ENCODE data around the gene JAZF1. TPM values are rescaled to one million over a fixed set of nuclear protein-coding genes. Genes with fewer than 3 reads are reported as not detected.

Gene JAZF1
- total and polyA plus RNA-seq, 2 of the 4 experiments (the other 2 are of a cell fraction): 8.4 to 10.5 TPM

DNA sequence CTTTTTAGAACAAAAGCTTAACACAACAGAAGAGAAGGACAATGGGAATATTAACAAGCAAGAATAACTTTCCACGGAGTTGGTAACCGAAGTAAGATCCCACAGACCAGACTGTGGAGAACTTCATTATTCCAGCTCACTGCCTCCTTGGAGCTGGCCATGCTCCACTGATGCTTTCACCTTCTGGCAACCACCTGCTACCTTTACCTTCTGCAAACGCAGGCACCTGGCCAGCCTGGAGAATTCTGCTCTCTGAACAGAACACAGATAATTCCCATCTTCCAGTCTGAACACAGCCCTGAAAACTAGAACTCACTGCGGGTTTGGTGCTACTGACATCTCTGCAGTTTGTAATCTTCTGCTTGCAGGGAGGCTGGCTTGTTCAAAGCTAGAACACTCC is 66.5 kb downstream of the JAZF1 start:
- no peak overlapping the region for H2BK15ac ChIP-seq (ENCODE audit: low read depth, low read length)
- H3K56ac ChIP-seq (ENCODE audit: extremely low read depth, insufficient read depth, low read length): no peak overlapping the region
- no peak overlapping the region for H4K91ac ChIP-seq (ENCODE audit: insufficient read depth, low read depth, low read length)
- H4K20me1 ChIP-seq (ENCODE audit: insufficient read depth, low read length): peaks cover 3% of the 10 kb centered on the region; the same call in 1 of the 2 replicates
- H3K27ac ChIP-seq (ENCODE audit: insufficient read depth, low read length): no peak overlapping the region
- H3K4ac ChIP-seq (ENCODE audit: low read depth, low read length): no peak overlapping the region
- peaks cover 2% of the 10 kb centered on the region for H3K9me1 ChIP-seq (ENCODE audit: insufficient read depth, low read length)
- H2BK120ac ChIP-seq (ENCODE audit: low read depth, low read length): no peak overlapping the region
- H3K4me3 ChIP-seq (ENCODE audit: insufficient read depth, low read depth, low read length): no peak overlapping the region
- dilution Hi-C loops (cut with HindIII; ENCODE audit: low sequenced_read_pairs, unreplicated experiment): no loop called here
- no peak overlapping the region for H3K18ac ChIP-seq (ENCODE audit: low read depth, low read length)
- peaks cover 2% of the 10 kb centered on the region for H3K4me1 ChIP-seq (ENCODE audit: control insufficient read depth, insufficient read depth, low read length)
- H3K27me3 ChIP-seq (ENCODE audit: control insufficient read depth, insufficient read depth, low read length): no peaks in the 10 kb centered on the region
- H4K5ac ChIP-seq (ENCODE audit: low read depth, low read length): no peak overlapping the region
- no peak overlapping the region for H3K9ac ChIP-seq (ENCODE audit: low read depth, low read length)
- ChIA-PET POLR2A (ENCODE audit: unreplicated experiment) (no interaction called here), CTCF (no interaction called here)
- no peak for TF ChIP-seq RFX5 (IDR thresholded peaks at IDR 0.05; ENCODE audit: low read depth, low read length)
- TF ChIP-seq RAD21 (IDR thresholded peaks at IDR 0.05; ENCODE audit: low read length): no peak
- TF ChIP-seq, protein P1, sequence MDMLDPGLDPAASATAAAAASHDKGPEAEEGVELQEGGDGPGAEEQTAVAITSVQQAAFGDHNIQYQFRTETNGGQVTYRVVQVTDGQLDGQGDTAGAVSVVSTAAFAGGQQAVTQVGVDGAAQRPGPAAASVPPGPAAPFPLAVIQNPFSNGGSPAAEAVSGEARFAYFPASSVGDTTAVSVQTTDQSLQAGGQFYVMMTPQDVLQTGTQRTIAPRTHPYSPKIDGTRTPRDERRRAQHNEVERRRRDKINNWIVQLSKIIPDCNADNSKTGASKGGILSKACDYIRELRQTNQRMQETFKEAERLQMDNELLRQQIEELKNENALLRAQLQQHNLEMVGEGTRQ (IDR thresholded peaks at IDR 0.05; ENCODE audit: low read depth, low read length): no peak
- TF ChIP-seq MXI1 (IDR thresholded peaks at IDR 0.05; ENCODE audit: borderline replicate concordance, low read depth, low read length): no peak
- TF ChIP-seq SMC3 (IDR thresholded peaks at IDR 0.05; ENCODE audit: low read depth, low read length): no peak
- no peak for TF ChIP-seq RCOR1 (IDR thresholded peaks at IDR 0.05; ENCODE audit: insufficient replicate concordance, low read length)
- TF ChIP-seq MAZ (IDR thresholded peaks at IDR 0.05; ENCODE audit: borderline replicate concordance, low read depth, low read length): no peak
- TF ChIP-seq CEBPB (IDR thresholded peaks at IDR 0.05; ENCODE audit: low read depth, low read length): no peak
- TF ChIP-seq BHLHE40 (IDR thresholded peaks at IDR 0.05; ENCODE audit: low read depth, low read length): no peak
- no peak for TF ChIP-seq CTCF (conservative IDR thresholded peaks at IDR 0.05; ENCODE audit: low read depth, low read length)
- no peak for TF ChIP-seq NFE2L2 (IDR thresholded peaks at IDR 0.05; ENCODE audit: low read depth, low read length)
- no peak for TF ChIP-seq FOS (IDR thresholded peaks at IDR 0.05; ENCODE audit: low read depth, low read length)
- H3K79me1 ChIP-seq (ENCODE audit: low read depth in 1 of 2, low read length in 2 of 2): peaks cover 12 to 40% of the 10 kb centered on the region in 2 experiments; a peak in 3 of 4 replicates
- DNase-seq: no peak
- 100% methylated on average over 1 of the region's 4 CpGs; no CpG with 5 or more reads in 1 of the 2 experiments for whole genome bisulfite sequencing, 2 experiments (ENCODE audit: extremely low coverage in 2 of 2, insufficient read length in 1 of 2)
- no peaks in the 10 kb centered on the region for H3K36me3 ChIP-seq (ENCODE audit: control insufficient read depth, insufficient read depth, low read length)
- H3K14ac ChIP-seq (replicated peaks; ENCODE audit: low read depth, low read length): no peak overlapping the region
- H2BK5ac ChIP-seq (ENCODE audit: low read depth, low read length, poor library complexity, severe bottlenecking): no peak overlapping the region
- no peak overlapping the region for H3K4me2 ChIP-seq (ENCODE audit: low read depth, low read length)
- H2BK20ac ChIP-seq (ENCODE audit: low read depth, low read length): no peak overlapping the region
- BruUV-seq (replicated peaks): no TSS peak
- H2AK5ac ChIP-seq (ENCODE audit: low read depth, low read length): no peak overlapping the region
- H2AK9ac ChIP-seq (replicated peaks; ENCODE audit: low read depth, low read length, poor library complexity): no peak overlapping the region
- in situ Hi-C loops (cut with MboI; ENCODE audit: low sequenced_read_pairs): no loop called here
- H3K23ac ChIP-seq (ENCODE audit: low read depth, low read length): no peak overlapping the region
- no peaks in the 10 kb centered on the region for H3K9me3 ChIP-seq (ENCODE audit: control insufficient read depth, insufficient read depth, low read length)
- no peak overlapping the region for H2AFZ ChIP-seq (replicated peaks; ENCODE audit: low read length, poor library complexity)
- H4K8ac ChIP-seq (ENCODE audit: low read depth in 2 of 2, low read length in 2 of 2): no peak overlapping the region
- ATAC-seq (ENCODE audit: low read depth): no peak
- intact Hi-C loops (cut with micrococcal nuclease): no loop called here

Measured in IMR-90 (cell line).